A204.1 (cell line): ENCODE data around the gene ADGRB3.
"Not testable (repeated sequence)": the region's sequence is repeated elsewhere in the genome, so short reads cannot be mapped to it uniquely, and the experiment has no call there.

Source experiments
- FAIRE-seq: peaks from 2 replicates; lab custom pipeline; 2012; peaks lifted over from hg19 to GRCh38; lab: Jason Lieb, UNC

The ADGRB3 gene

DNA sequence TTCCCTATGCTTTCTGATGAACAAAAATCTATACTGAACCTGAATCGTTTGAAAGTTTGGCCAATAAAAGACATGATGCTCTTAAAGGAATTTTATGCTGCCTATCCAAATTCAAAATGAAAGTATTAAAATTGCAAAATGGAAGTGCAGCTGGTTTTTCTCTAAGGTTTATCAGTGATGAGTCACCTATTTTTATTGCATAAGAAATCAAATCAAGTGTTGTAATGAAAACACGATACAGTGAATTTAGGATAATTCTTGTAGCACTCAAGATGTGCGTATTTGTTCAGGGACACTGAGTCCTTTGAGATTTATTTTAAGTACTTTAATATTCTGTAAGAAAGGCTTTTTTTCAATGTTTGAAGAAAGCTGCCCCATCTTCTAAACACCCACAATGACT lies 409.5 kb downstream of the ADGRB3 start:
- FAIRE-seq, result no peak

DNA sequence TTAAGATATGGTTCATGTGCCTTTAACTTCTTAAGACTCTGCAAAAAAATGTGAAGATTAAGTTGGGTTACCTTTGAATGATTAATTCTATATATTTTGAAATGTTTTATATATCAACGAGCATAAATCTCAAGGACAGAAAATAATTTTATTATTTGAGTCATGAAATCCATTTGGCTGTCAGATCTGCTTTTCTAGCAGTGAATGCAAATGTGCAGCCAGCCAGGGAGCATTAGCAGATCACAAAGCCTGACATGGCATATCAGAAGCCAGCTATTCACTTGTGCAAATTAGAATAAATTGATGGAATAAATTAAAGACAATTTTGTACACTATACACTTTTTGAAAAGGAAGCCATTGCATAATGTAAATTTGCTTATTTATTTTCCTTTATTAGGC lies 424.3 kb downstream of the ADGRB3 start:
- FAIRE-seq, result no peak

DNA sequence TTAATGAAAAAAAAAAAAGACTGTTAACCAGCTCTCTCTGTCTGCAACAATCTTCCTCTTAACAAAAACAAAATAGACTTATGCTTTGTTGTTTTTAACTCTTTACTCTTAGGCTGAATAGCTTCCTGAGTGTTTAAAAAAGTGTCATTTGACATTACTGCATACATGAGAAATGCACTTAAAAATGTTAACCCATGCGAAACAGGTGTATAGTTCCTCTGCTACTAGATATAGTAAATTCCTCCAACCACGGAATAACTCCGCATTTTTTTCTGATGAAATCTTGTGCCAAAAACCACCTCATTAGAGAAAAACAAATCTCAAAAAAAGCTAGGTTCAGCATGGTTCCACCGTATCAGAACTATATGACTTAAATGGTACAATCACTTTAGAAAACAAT lies 426.0 kb downstream of the ADGRB3 start:
- no peak for FAIRE-seq

GRCh38 chr6:69063401-69063800 lies 428.3 kb downstream of the ADGRB3 start:
- no peak for FAIRE-seq

DNA sequence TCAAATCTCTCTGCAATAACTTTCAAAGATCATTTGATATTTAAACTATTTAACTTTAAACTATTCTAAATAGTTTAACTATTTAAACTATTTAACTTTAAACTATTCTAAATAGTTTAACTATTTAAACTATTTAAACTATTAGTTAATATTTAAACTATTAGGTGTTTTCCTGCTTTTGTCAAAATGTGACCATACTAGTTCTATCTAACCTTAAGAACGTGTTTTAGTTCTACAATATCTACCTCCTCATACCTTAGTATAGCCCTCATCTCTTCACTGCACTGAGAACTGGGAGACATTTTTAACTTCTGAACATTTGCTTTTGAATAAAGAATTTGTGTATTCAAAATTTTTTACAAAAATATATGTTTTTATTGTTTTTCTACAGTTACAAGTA lies 429.1 kb downstream of the ADGRB3 start:
- FAIRE-seq, result peak; percentile 87

- no peak for FAIRE-seq
Measured at GRCh38 chr6:69069881-69070280, 434.8 kb downstream of the ADGRB3 start.

GRCh38 chr6:69072796-69073195 lies 437.7 kb downstream of the ADGRB3 start:
- FAIRE-seq, result no peak

- FAIRE-seq, result no peak
Measured at GRCh38 chr6:69084746-69085335, 449.8 kb downstream of the ADGRB3 start.

DNA sequence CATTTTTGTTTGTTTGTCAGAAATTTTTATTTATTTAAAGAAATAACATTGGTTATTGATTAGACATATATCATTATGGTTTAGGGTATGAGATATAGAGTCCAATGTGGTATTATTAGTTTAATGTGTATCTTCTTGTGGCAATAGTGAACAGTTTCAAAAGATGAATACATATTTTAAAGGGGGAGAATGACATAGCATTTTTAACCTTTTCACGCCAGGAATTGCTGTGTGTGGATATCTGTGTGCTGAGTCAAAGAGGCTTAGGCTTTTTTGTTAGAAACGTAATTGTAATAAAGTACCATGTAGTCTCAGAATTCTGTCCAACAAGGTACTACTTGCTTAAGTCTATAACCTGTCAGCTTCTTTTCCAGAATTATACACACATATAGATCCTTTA lies 451.6 kb downstream of the ADGRB3 start:
- FAIRE-seq, result no peak

DNA sequence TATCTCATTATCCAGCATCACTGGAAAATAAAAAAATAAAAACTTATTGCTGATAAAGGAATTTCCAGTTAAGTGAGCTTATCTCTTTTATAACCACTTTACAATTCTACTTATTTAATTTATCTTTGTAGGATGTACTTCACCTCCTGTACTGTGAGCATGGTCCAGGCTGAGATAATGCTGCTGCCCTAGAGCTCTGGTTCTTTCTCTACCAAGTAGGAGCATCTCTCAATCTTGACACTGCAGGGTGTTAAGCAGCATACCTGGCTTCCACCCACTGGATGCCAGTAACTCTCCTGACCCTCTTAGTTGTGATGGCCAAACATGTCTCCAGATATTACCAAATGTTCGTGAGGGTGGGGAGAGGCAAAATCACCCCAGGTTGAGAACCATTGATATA lies 454.5 kb downstream of the ADGRB3 start:
- FAIRE-seq, result no peak

- FAIRE-seq, result no peak
Measured at GRCh38 chr6:69090132-69090531, 455.1 kb downstream of the ADGRB3 start.

- FAIRE-seq, result no peak
Measured at GRCh38 chr6:69096681-69097080, 461.6 kb downstream of the ADGRB3 start.

GRCh38 chr6:69097948-69098347 lies 462.9 kb downstream of the ADGRB3 start:
- FAIRE-seq, result no peak

GRCh38 chr6:69098910-69099309 lies 463.8 kb downstream of the ADGRB3 start:
- FAIRE-seq, result no peak

- no peak for FAIRE-seq
Measured at GRCh38 chr6:69100772-69101171, 465.7 kb downstream of the ADGRB3 start.

- FAIRE-seq, result no peak
Measured at GRCh38 chr6:69102416-69102815, 467.3 kb downstream of the ADGRB3 start.

GRCh38 chr6:69105288-69105687 lies 470.2 kb downstream of the ADGRB3 start:
- FAIRE-seq, result no peak

DNA sequence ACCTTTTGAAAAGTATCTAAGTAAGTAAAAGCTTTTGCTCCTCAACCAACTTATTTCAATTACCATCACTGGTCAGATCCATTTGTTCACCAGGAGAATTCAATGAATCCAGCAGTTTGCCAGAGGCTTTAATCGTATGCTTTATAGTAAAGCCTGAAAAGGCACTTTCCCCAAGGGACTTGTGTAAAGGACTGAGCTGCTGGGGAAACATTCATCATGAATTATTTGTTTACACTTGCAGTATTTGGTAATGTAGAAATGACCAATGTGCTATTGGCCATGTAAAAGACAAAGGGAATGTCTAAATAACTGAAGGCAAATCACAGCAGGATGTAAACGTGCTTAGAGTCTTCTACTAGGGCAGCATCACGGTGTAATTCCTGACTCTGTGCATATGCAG lies 471.4 kb downstream of the ADGRB3 start:
- FAIRE-seq, result no peak

DNA sequence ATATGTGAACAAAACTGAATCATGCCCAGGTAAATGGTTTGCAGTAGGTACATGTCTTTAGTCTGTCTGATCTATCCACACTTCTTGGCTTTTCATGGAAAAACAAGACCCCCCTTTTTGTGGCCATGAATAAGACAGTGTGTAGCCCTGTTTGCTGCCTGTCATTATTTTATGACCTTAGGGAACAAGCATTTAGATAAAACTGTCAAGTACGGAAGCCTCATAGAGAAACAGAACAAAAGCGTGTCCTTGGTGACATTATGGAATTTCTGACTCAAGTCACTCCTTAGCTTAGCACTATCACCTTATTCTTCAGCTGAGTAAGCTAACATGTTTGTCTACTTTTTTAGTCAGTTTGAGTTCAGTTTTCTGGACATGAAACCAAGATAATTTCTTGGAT lies 476.2 kb downstream of the ADGRB3 start:
- no peak for FAIRE-seq

- FAIRE-seq, result no peak
Measured at GRCh38 chr6:69116658-69117057, 481.6 kb downstream of the ADGRB3 start.

- FAIRE-seq, result not testable (repeated sequence)
Measured at GRCh38 chr6:69121461-69122406, 486.7 kb downstream of the ADGRB3 start.

DNA sequence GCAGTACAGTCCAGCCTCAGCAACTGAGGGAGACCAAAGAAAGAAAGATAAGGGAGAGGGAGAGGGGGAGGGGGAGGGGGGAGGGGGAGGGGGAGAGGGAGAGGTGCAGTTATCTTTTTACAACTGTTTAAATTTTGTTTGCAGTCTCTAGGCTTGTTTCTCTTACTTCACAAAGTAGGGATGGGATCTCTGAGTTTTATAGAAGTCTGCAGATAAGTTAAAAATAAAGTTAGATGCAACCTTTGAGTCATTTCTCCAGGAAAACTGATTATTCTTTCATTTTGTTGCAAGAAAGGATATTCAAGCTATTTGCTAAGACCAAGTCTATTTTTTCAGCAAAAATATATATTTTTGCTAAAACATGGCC lies 487.3 kb downstream of the ADGRB3 start:
- FAIRE-seq, result no peak

DNA sequence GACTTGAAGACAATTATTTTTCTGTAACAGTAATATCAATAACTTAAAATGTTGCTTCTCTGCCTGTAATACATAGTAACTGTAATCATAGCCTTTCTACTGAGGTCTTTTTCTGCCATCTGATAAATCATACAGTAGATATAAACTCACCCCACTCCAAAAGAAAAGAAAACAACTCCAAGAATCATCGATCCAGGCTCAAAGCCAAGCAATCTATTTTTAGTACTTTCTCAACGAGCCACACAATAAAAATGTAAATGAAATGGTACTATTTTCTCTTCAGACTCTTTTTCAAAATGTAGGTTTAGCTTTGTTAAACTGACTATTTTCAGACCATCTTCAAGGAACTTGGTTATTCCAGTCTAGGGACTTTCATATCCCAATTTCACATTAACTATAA lies 493.3 kb downstream of the ADGRB3 start:
- FAIRE-seq, result no peak

GRCh38 chr6:69129046-69129445 lies 494.0 kb downstream of the ADGRB3 start:
- FAIRE-seq, result no peak
